ENCODE data around the gene FILIP1L. TPM values are rescaled to one million over a fixed set of nuclear protein-coding genes. Genes with fewer than 3 reads are reported as not detected.

The FILIP1L gene
- total RNA-seq, 1 donor from 2014 or later: 0.15 TPM

GRCh38 chr3:100023595-100023994 is 90.7 kb downstream of the FILIP1L start:
- Mint-ChIP-seq H3K27ac (no peak overlapping the region), H3K9me3 (no peaks in the 10 kb centered on the region), H3K4me1 (no peaks in the 10 kb centered on the region), H3K4me3 (no peak overlapping the region), H3K36me3 (no peaks in the 10 kb centered on the region), H3K27me3 (ENCODE audit: insufficient read depth, low read depth) (no peaks in the 10 kb centered on the region)
- no peaks in the 10 kb centered on the region for H3K4me1 ChIP-seq
- TF ChIP-seq EZH2phosphoT487 (IDR thresholded peaks at IDR 0.05): no peak
- no peak for TF ChIP-seq CTCF (IDR thresholded peaks at IDR 0.05)
- TF ChIP-seq EZH2 (IDR thresholded peaks at IDR 0.05): no peak
- H2AFZ ChIP-seq (replicated peaks): no peak overlapping the region
- H3F3A ChIP-seq (ENCODE audit: low read depth): no peaks in the 10 kb centered on the region
- no peak overlapping the region for H3K4me2 ChIP-seq
- H3K4me3 ChIP-seq: no peak overlapping the region
- DNase-seq (ENCODE audit: low spot score): no peak
- no peak overlapping the region for H3K27ac ChIP-seq
- H3K36me3 ChIP-seq: no peaks in the 10 kb centered on the region
- H4K20me1 ChIP-seq (ENCODE audit: low read depth): no peaks in the 10 kb centered on the region
- no peaks in the 10 kb centered on the region for H3K79me2 ChIP-seq (ENCODE audit: low read depth)
- no peak overlapping the region for H3K9ac ChIP-seq
- no peaks in the 10 kb centered on the region for H3K27me3 ChIP-seq
- no peaks in the 10 kb centered on the region for H3K9me3 ChIP-seq (ENCODE audit: low read depth)

DNA sequence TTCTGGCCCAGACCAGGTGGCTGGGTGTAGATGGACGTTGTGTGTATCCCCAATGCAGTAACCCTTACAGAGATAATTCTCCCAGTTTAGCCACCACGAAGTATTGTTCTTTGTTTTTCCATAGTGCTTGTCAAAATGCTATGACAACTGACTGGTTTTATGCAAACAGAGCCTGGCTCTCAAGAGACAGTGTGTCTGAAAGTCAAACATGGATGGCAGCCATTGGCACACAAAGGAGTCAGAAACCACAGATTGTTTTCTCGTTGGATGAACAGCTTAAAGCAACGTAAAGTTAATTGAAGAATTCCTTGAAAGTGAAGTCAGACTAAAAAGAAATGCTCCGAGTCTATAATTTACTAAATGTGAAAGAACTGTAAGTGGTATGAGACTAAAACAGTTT is 91.2 kb downstream of the FILIP1L start:
- H3K9me3 Mint-ChIP-seq: no peaks in the 10 kb centered on the region
- H3K27ac Mint-ChIP-seq: no peak overlapping the region
- H3K9ac ChIP-seq: no peak overlapping the region
- DNase-seq (ENCODE audit: low spot score): no peak
- no peaks in the 10 kb centered on the region for H3K36me3 ChIP-seq
- no peaks in the 10 kb centered on the region for H3K4me1 ChIP-seq
- H3K27ac ChIP-seq: no peak overlapping the region
- H3K9me3 ChIP-seq (ENCODE audit: low read depth): no peaks in the 10 kb centered on the region
- no peak overlapping the region for H3K4me3 ChIP-seq
- H2AFZ ChIP-seq (replicated peaks): no peak overlapping the region
- no peak overlapping the region for H3K4me2 ChIP-seq
- no peaks in the 10 kb centered on the region for H3F3A ChIP-seq (ENCODE audit: low read depth)
- no peaks in the 10 kb centered on the region for H3K36me3 Mint-ChIP-seq
- H3K27me3 ChIP-seq: no peaks in the 10 kb centered on the region
- no peak overlapping the region for H3K4me3 Mint-ChIP-seq
- H3K79me2 ChIP-seq (ENCODE audit: low read depth): no peaks in the 10 kb centered on the region
- no peaks in the 10 kb centered on the region for H3K27me3 Mint-ChIP-seq (ENCODE audit: insufficient read depth, low read depth)
- TF ChIP-seq EZH2phosphoT487 (IDR thresholded peaks at IDR 0.05) (no peak), CTCF (IDR thresholded peaks at IDR 0.05) (no peak), EZH2 (IDR thresholded peaks at IDR 0.05) (no peak)
- no peaks in the 10 kb centered on the region for H3K4me1 Mint-ChIP-seq
- H4K20me1 ChIP-seq (ENCODE audit: low read depth): no peaks in the 10 kb centered on the region

- no peak overlapping the region for H3K4me3 ChIP-seq
- H3K4me1 ChIP-seq: no peaks in the 10 kb centered on the region
- H3K9ac ChIP-seq: no peak overlapping the region
- no peak overlapping the region for H3K4me2 ChIP-seq
- H3K9me3 Mint-ChIP-seq: no peaks in the 10 kb centered on the region
- H3K4me1 Mint-ChIP-seq: no peaks in the 10 kb centered on the region
- H3K4me3 Mint-ChIP-seq: no peak overlapping the region
- H3K27me3 ChIP-seq: no peaks in the 10 kb centered on the region
- H3F3A ChIP-seq (ENCODE audit: low read depth): no peaks in the 10 kb centered on the region
- H3K27ac Mint-ChIP-seq: no peak overlapping the region
- no peak overlapping the region for H2AFZ ChIP-seq (replicated peaks)
- H3K27ac ChIP-seq: no peak overlapping the region
- H3K36me3 ChIP-seq: no peaks in the 10 kb centered on the region
- no peaks in the 10 kb centered on the region for H3K9me3 ChIP-seq (ENCODE audit: low read depth)
- no peaks in the 10 kb centered on the region for H3K27me3 Mint-ChIP-seq (ENCODE audit: insufficient read depth, low read depth)
- TF ChIP-seq EZH2 (IDR thresholded peaks at IDR 0.05) (no peak), EZH2phosphoT487 (IDR thresholded peaks at IDR 0.05) (no peak), CTCF (IDR thresholded peaks at IDR 0.05) (no peak)
- H3K79me2 ChIP-seq (ENCODE audit: low read depth): no peaks in the 10 kb centered on the region
- no peaks in the 10 kb centered on the region for H3K36me3 Mint-ChIP-seq
- no peaks in the 10 kb centered on the region for H4K20me1 ChIP-seq (ENCODE audit: low read depth)
- no peak for DNase-seq (ENCODE audit: low spot score)
Observed at GRCh38 chr3:100022506-100022905, 91.8 kb downstream of the FILIP1L start.
